Measurements from ENCODE around the gene ASPDH.

Gene ASPDH

GRCh38 chr19:50494186-50495019 is 19.3 kb downstream of the ASPDH start:
- no peak for DNase-seq

GRCh38 chr19:50493171-50493570 is 20.5 kb downstream of the ASPDH start:
- DNase-seq, result no peak

- DNase-seq, result no peak
Measured at GRCh38 chr19:50492303-50493052, 21.2 kb downstream of the ASPDH start.

GRCh38 chr19:50490991-50491472 is 22.7 kb downstream of the ASPDH start:
- no peak for DNase-seq

DNA sequence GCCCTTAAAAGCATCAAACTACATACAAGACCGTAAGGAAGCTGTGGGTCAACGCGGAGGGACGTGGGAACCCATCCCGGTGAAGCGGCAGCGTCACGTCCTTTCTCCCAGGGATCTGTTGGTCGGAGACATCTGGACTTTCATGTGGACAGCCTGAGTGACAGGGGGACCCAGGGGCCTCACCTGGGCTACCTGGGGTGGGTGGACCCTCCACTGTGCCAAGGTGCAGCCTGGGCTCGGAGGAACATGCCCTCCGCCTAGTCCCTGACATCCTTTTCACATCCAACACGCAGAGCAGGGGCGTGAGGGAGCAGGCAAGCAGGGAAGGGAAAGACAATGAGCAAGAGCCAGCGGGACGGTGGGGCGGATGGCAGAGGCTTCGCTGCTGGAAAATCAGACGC is 23.3 kb downstream of the ASPDH start:
- no peak for DNase-seq

DNA sequence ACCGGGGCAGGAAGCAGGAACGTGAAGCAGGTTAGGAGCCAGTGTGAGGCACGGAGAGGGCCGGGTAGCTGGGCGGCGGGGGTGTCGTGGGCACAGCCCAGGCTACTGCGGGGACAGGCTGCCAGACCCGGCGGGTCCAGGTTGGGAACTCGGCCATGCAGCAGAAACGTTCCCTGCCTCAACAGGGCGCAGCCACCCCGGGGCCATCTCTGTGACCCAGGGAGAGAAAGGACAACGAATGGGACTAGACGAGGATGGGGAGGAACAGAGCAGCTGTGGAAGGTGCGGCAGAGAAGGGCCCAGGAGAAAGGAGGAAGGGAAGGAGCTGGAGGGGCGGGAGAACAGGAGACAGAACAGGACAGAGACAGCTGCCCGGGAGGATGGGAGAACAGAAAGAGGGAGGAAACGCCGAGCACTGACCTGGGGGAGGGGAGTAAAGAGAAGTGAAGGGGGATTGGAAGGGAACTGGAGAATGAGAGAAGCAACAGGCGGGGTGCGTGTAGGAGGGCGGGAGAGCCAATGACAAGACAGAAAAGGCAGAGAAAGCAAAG is 24.2 kb downstream of the ASPDH start:
- no peak for DNase-seq

GRCh38 chr19:50488389-50489194 is 25.1 kb downstream of the ASPDH start:
- DNase-seq, result no peak

GRCh38 chr19:50486823-50487515 is 26.7 kb downstream of the ASPDH start:
- peak; percentile 34 for DNase-seq

DNA sequence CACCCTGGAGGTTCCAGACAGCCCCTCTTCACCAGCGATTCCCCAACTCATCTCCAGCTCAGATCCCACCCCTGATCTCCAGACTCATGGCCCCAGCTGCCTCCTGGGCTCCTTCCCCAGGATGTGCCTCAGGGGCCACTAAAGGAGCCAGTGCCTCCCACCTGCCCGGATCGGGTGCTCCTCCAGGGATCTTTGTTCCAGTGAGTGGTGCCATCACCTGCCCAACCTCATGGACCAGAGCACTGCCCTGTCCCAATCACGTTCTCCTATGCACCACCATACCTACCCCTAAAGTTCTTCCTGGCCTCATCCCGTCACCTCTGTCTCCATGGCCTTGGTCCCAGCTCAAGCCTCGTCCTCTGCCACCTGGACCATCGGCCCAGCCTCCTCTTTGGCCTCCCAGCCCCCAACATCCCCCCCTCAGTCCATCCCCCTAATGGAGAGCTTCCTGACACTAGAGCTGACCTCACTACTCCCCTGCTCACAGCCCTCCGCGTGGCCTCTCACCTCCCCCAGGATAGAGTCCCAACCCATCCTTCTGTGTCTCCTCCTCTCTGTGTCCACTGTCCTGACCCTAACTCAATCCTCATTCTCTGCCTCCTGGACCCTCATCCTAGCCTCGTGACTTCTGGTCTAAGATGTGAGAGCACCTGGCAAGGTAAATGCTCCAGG is 28.3 kb downstream of the ASPDH start:
- no peak for DNase-seq

DNA sequence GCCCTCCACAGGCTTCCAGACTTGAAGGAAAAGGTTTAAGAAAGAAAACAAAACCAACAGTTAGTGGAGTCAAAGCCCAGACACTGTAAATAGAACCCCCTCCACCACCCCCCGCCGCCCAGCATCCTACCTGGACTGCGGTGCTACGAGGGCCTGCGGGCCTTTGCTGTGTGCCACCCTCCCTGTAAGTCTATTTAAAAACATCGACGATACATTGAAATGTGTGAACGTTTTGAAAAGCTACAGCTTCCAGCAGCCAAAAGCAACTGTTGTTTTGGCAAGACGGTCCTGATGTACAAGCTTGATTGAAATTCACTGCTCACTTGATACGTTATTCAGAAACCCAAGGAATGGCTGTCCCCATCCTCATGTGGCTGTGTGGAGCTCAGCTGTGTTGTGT is 30.8 kb downstream of the ASPDH start:
- no peak for DNase-seq

DNA sequence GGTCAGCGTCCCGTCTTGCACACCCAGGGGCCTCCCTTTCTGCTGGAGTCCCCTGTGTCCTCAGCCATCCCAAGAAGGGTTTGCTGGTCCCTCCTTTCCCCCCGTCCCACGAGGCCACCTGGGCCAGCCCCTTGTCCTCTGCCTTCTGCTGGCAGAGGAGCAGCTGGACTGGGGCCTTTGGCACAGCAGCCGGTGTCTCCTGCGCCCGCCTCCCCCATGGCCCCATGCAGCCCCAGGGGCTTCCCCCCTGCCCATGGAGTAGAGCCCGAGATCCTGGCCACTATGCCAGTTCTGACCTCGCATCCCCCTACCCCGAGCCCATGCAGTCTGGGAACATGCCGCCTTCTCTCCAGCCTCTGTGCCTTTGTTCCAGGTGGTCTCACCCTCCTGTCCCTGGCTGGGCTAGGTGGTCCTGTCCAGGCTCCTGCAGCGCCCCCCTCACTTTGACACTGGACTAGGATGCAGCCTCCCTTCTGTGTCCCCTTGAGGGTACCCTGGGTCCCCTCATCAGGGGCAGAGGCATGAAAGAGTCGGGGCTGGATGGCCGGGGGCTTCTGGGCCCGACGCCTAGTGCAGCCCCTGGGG is 31.4 kb downstream of the ASPDH start:
- DNase-seq, result no peak

GRCh38 chr19:50481351-50482149 is 32.2 kb downstream of the ASPDH start:
- DNase-seq, result no peak

DNA sequence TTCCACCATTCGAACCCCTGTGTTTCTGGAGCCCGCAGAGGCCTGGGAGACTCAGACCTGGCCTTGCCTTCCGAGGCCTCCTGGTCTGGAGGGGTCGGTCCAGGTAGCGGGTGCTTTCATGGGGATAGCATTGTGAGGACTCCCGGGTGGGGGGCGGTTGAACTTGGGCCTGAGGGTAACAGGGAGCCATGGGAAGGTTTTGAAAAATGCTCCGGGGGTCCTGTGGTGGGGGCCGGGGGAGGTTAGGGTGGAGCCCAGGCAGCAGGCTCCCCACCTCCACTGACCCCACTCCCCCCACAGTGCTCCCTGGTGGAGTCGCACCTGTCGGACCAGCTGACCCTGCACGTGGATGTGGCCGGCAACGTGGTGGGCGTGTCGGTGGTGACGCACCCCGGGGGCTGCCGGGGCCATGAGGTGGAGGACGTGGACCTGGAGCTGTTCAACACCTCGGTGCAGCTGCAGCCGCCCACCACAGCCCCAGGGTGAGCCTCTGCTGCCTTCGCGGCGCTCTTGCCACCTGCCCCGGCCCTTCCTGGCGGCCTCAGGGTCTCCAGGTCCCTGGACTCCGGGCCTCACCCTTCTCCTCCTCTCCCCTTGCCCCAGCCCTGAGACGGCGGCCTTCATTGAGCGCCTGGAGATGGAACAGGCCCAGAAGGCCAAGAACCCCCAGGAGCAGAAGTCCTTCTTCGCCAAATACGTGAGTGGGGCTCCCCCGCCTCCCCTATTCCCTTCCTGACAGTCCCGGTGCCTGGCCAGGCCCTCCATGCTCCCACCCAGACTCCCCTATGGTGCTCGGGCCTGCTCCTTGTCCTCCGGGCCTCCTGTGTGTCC is 33.2 kb downstream of the ASPDH start:
- no peak for DNase-seq

DNA sequence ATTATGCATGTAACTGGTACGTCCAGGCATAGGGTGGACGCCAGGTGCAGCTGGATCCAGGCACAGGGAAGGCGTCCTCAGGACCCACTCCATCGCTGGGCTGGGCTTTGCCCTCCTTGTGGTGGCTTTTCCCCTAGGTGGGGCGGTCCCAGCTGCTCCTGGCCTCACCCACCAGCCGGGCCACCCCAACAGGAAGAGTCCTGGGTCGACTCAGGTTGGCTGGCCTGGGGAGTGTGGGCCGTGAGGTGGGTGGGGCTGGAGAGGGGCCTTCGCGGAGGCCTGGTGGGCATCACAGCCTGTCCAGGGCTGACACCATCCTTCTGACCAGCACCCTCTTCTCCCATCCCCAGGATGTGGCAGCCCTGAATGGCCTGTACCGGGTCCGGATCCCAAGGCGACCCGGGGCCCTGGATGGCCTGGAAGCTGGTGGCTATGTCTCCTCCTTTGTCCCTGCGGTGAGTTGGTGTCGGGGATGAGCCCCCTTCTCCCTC is 33.9 kb downstream of the ASPDH start:
- DNase-seq, result no peak

DNA sequence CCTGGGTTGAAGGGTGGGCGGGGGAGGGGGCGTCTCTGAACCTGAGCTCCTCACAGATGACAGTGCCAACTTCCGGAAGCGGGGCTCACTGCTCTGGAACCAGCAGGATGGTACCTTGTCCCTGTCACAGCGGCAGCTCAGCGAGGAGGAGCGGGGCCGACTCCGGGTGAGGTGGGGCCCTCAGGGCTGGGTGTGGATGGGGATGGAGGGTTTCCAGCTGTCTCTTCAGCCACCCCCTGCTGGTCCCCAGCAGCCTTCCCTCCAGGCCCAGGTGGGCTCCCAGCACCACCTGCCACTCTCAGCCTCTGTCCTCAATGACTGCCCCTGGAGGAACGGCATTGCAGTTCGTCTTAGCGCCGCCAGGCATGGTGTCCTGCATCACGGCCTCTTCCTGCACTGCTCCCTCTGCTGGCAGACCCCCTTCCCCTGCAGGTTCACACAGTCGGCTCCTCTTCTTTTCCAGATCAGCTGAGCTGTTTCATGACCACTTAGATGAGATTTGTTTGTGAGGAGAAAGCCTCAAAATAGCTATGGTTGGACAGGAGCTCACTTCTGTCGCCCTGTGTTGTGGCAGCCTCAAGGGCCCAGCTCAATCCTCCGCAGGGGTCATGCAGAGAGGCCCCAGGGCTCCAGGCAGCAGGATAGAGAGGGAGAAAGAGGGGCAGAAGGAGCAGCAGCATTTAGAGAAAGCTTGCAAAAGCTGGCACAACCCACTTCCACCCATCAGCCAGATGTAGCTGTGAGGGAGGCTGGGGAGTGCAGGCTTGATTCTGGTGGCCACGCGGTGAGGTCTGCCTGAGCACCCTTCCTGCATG is 34.6 kb downstream of the ASPDH start:
- DNase-seq, result no peak

DNA sequence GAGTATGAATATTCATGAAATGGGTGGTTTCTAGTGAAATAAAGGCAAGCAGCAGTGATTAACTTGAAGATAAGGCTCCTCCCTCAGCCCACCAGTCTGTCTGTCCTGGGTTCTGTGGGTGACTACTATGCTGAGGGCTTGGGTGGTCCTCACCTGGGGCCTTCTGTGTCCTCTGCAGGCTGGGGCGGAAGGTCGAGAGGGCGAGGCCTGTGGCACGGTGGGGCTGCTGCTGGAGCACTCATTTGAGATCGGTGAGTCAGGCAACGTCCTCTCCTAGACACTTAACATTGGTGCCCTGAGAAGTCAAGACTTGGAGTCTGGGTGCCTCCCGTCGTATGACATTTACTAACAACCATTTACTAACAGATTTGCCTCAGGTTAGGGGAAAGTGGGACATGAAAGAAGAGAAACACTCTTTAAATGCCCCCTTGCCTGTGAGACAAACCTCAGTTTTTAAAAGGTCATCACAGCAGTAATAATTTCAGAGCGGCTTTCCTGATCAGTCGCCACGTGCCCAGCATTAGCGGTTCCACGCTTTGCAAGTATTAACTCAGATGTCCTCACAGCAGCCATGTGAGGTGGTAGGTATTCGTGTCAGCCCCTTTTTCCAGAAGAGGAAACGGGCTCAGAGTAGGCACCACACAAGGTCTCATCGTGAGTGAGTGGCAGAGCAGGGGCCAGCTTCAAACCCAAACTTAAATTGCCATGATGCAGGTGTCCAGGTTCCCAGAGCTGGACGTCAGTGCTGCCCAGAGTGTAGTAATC is 35.8 kb downstream of the ASPDH start:
- no peak for DNase-seq

DNA sequence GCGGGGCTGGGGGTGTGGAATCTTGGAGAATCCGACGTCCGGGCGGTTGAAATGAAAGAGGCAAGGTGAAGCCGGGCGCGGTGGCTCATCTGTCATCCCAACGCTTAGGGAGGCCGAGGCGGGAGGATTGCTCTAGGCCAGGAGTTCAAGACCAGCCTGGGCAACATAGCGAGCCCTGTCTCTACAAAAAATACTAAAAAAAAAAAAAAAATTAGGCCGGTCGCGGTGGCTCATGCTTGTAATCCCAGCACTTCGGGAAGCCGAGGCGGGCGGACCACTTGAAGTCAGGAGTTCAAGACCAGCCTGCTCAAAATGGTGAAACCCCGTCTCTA is 36.8 kb downstream of the ASPDH start:
- DNase-seq, result no peak

All from effector CD4-positive, alpha-beta T cell (primary cell).